ENCODE data around the gene PRRC2A. TPM values are rescaled to one million over a fixed set of nuclear protein-coding genes. Genes with fewer than 3 reads are reported as not detected.
A peak's percentile ranks its signal among the peaks of the same experiment; 100 is the strongest.

Gene PRRC2A
- total RNA-seq, 4 donors from 2014 or later, result 68.8 to 138 (median 89.2) TPM

- no peak overlapping the region for H3K4me3 ChIP-seq
- no peaks in the 10 kb centered on the region for H3K9me3 ChIP-seq
- H3K27me3 ChIP-seq, result no peaks in the 10 kb centered on the region
- no peak for DNase-seq (ENCODE audit: extremely low spot score)
- TF ChIP-seq POLR2A (IDR thresholded peaks at IDR 0.05; ENCODE audit: low read depth), result no peak
- TF ChIP-seq EP300 (IDR thresholded peaks at IDR 0.05), result no peak
- TF ChIP-seq CTCF (IDR thresholded peaks at IDR 0.05), result no peak
- TF ChIP-seq POLR2AphosphoS5 (IDR thresholded peaks at IDR 0.05), result peak in 1 of 2 donors; percentile 12
- H3K27ac ChIP-seq (replicated peaks in 1 of 4), result peak overlapping the region in 1 of 4 donors; percentile 34
- intact Hi-C loops (cut with DNase I), result no loop called here
- 86% methylated on average over 27 of the region's 32 CpGs for WGBS
- H3K36me3 ChIP-seq, result peaks cover 73 to 100% (median 100%) of the 10 kb centered on the region in 4 donors
- H3K4me1 ChIP-seq, result peaks cover 0 to 5% (median 2%) of the 10 kb centered on the region in 4 donors
Observed at GRCh38 chr6:31631681-31632278, 11.3 kb downstream of the PRRC2A start.

GRCh38 chr6:31632279-31632946, 11.9 kb downstream of the PRRC2A start:
- peaks cover 0 to 5% (median 2%) of the 10 kb centered on the region in 4 donors for H3K4me1 ChIP-seq
- H3K36me3 ChIP-seq, result peaks cover 73 to 100% (median 100%) of the 10 kb centered on the region in 4 donors
- 85% methylated on average over 22 of the region's 26 CpGs for WGBS
- intact Hi-C loops (cut with DNase I), result no loop called here
- DNase-seq (ENCODE audit: extremely low spot score), result no peak
- H3K27ac ChIP-seq (replicated peaks in 1 of 4), result peak overlapping the region in 2 of 4 donors; percentile 15 to 34
- no peaks in the 10 kb centered on the region for H3K9me3 ChIP-seq
- TF ChIP-seq POLR2A (IDR thresholded peaks at IDR 0.05; ENCODE audit: low read depth) (no peak), CTCF (IDR thresholded peaks at IDR 0.05) (no peak)
- no peak overlapping the region for H3K4me3 ChIP-seq
- no peaks in the 10 kb centered on the region for H3K27me3 ChIP-seq

GRCh38 chr6:31633447-31633846, 12.9 kb downstream of the PRRC2A start:
- intact Hi-C loops (cut with DNase I), result no loop called here
- no peak for DNase-seq (ENCODE audit: extremely low spot score)
- WGBS, result 91% methylated on average over 7 of the region's 7 CpGs
- Histone ChIP-seq H3K27ac (replicated peaks in 1 of 4) (peak overlapping the region in 2 of 4 donors; percentile 6 to 34), H3K9me3 (no peaks in the 10 kb centered on the region), H3K27me3 (no peaks in the 10 kb centered on the region), H3K4me3 (no peak overlapping the region), H3K36me3 (peaks cover 72 to 100% (median 100%) of the 10 kb centered on the region in 4 donors), H3K4me1 (peaks cover 0 to 5% (median 2%) of the 10 kb centered on the region in 4 donors)
- no peak for TF ChIP-seq POLR2AphosphoS5 (IDR thresholded peaks at IDR 0.05)

- H3K27me3 ChIP-seq, result no peaks in the 10 kb centered on the region
- no peaks in the 10 kb centered on the region for H3K9me3 ChIP-seq
- DNase-seq (ENCODE audit: extremely low spot score), result no peak
- TF ChIP-seq EP300 (IDR thresholded peaks at IDR 0.05) (no peak), CTCF (IDR thresholded peaks at IDR 0.05) (no peak), POLR2AphosphoS5 (IDR thresholded peaks at IDR 0.05) (no peak), POLR2A (IDR thresholded peaks at IDR 0.05; ENCODE audit: low read depth) (no peak)
- H3K27ac ChIP-seq (replicated peaks in 1 of 4), result no peak overlapping the region
- peaks cover 0 to 5% (median 2%) of the 10 kb centered on the region in 4 donors for H3K4me1 ChIP-seq
- peaks cover 73 to 100% (median 99%) of the 10 kb centered on the region in 4 donors for H3K36me3 ChIP-seq
- intact Hi-C loops (cut with DNase I), result no loop called here
- no peak overlapping the region for H3K4me3 ChIP-seq
- WGBS, result 56% methylated on average over 1 of the region's 3 CpGs
Observed at GRCh38 chr6:31634131-31634530, 13.6 kb downstream of the PRRC2A start.

GRCh38 chr6:31634969-31635575, 14.6 kb downstream of the PRRC2A start:
- H3K36me3 ChIP-seq, result peaks cover 73 to 100% (median 99%) of the 10 kb centered on the region in 4 donors
- peaks cover 0 to 5% (median 2%) of the 10 kb centered on the region in 4 donors for H3K4me1 ChIP-seq
- no peaks in the 10 kb centered on the region for H3K27me3 ChIP-seq
- no peak overlapping the region for H3K27ac ChIP-seq (replicated peaks in 1 of 4)
- TF ChIP-seq CTCF (IDR thresholded peaks at IDR 0.05) (no peak), EP300 (IDR thresholded peaks at IDR 0.05) (no peak), POLR2AphosphoS5 (IDR thresholded peaks at IDR 0.05) (no peak), POLR2A (IDR thresholded peaks at IDR 0.05; ENCODE audit: low read depth) (no peak)
- H3K9me3 ChIP-seq, result no peaks in the 10 kb centered on the region
- DNase-seq (ENCODE audit: extremely low spot score), result no peak
- WGBS, result 85% methylated on average over 11 of the region's 11 CpGs
- intact Hi-C loops (cut with DNase I), result no loop called here
- H3K4me3 ChIP-seq, result no peak overlapping the region

Measured in esophagus muscularis mucosa (tissue), 4 donors.